Natural killer cell (primary cell): ENCODE results near the gene GBF1. TPM values are rescaled to one million over a fixed set of nuclear protein-coding genes. Genes with fewer than 3 reads are reported as not detected.

Source experiments
- ATAC-seq, 3 donors: fragments of 150-1000 bp in 2 of 3; fragments of 200-7000 bp in 1 of 3; cut with Tn5 transposase; 1 replicate in 1 of 3; 2 replicates in 2 of 3; pipeline ENCODE4 v1.10.0; 2021; ENCODE audit warnings: mild to moderate bottlenecking in 2 of 3, moderate library complexity in 2 of 3
- DNase-seq, 2 donors: peaks; one replicate each; pipeline versions ENCODE4 v3.0.0 to v3.0.0-alpha.2; 2013 to 2021; ENCODE audit warnings: mixed read lengths in 1 of 2
- H3K27ac ChIP-seq: one replicate; pipeline ENCODE4 v1.5.1; 2013; ENCODE audit warnings: mild to moderate bottlenecking, low read length
- H3K27me3 ChIP-seq: one replicate; pipeline ENCODE4 v1.6.1; 2013; ENCODE audit warnings: low read length; ENCODE audit not compliant: control insufficient read depth, insufficient read depth
- H3K36me3 ChIP-seq: one replicate; pipeline ENCODE4 v1.6.1; 2013; ENCODE audit warnings: low read length; ENCODE audit not compliant: control insufficient read depth, insufficient read depth
- H3K4me1 ChIP-seq: one replicate; pipeline ENCODE4 v1.6.1; 2013; ENCODE audit warnings: low read length; ENCODE audit not compliant: control insufficient read depth, insufficient read depth
- H3K4me3 ChIP-seq: one replicate; pipeline ENCODE4 v1.5.1; 2013; ENCODE audit warnings: low read length
- H3K9me3 ChIP-seq: one replicate; pipeline ENCODE4 v1.6.1; 2013; ENCODE audit warnings: low read length; ENCODE audit not compliant: control insufficient read depth, insufficient read depth
- H3K27ac Mint-ChIP-seq, 2 donors: one replicate each; pipeline ENCODE4 v1.8.0; 2022; ENCODE audit warnings: mild to moderate bottlenecking in 2 of 2, mixed read lengths in 2 of 2, moderate library complexity in 1 of 2
- H3K27me3 Mint-ChIP-seq, 2 donors: one replicate each; pipeline ENCODE4 v1.8.0; 2022; ENCODE audit warnings: low read depth in 2 of 2, mixed read lengths in 2 of 2
- H3K36me3 Mint-ChIP-seq: one replicate; pipeline ENCODE4 v1.8.0; 2022; ENCODE audit warnings: mixed read lengths
- H3K4me1 Mint-ChIP-seq, 2 donors: one replicate each; pipeline ENCODE4 v1.8.0; 2022; ENCODE audit warnings: mixed read lengths in 2 of 2
- H3K4me3 Mint-ChIP-seq: one replicate; pipeline ENCODE4 v1.8.0; 2022; ENCODE audit warnings: mild to moderate bottlenecking, moderate library complexity, mixed read lengths
- H3K9me3 Mint-ChIP-seq, 2 donors: one replicate each; pipeline ENCODE4 v1.8.0; 2022; ENCODE audit warnings: mixed read lengths in 2 of 2
- CTCF ChIP-seq: fragments of 200-600 bp; IDR thresholded peaks from one replicate; pipeline ENCODE4 v1.8.0; 2022; ENCODE audit warnings: antibody characterized with exemption
- WGBS: methylation state at CpG from one replicate; pipeline ENCODE4 v1.1.7; 2013; ENCODE audit warnings: missing lambda C conversion rate; ENCODE audit not compliant: insufficient coverage; 5-methylcytosine and 5-hydroxymethylcytosine counted together
- intact Hi-C: fragments of 100-400 bp; cut with micrococcal nuclease; formaldehyde crosslinking; loops from one replicate; pipeline ENCODE4 v1.14.2; 2022
- total RNA-seq, 4 donors: library from RNA; stranded (reverse); fragments of 120-200 nt in 1 of 4; gene quantifications; one replicate each; pipeline versions ENCODE4 v1.2.3 to v1.2.4, GENCODE V29; 2013 to 2022

The GBF1 gene
- total RNA-seq, 3 donors from 2014 or later (not counting 1 experiment from before 2014, with no cell fraction given): 48.2 to 52.5 (median 50.9) TPM

- DNase-seq (peak; percentile 95 to 97), ATAC-seq (peak; percentile 43 to 67 (median 44))
- Histone ChIP-seq H3K4me1 (peaks cover 51% of the 10 kb centered on the region), H3K27me3 (no peaks in the 10 kb centered on the region), H3K27ac (peak within 1 kb of the TSS; percentile 91), H3K4me3 (peak within 1 kb of the TSS; percentile 69), H3K36me3 (peaks cover 25% of the 10 kb centered on the region), H3K9me3 (no peaks in the 10 kb centered on the region)
- Mint-ChIP-seq H3K4me1 (peaks cover 34 to 51% of the 10 kb centered on the region in 2 donors), H3K36me3 (no peaks in the 10 kb centered on the region), H3K27ac (peak within 1 kb of the TSS; percentile 99), H3K9me3 (no peaks in the 10 kb centered on the region), H3K4me3 (peak within 1 kb of the TSS; percentile 98), H3K27me3 (no peaks in the 10 kb centered on the region)
- under 1% methylated on average over 41 of the region's 42 CpGs for WGBS
- TF ChIP-seq CTCF: no peak
- intact Hi-C loops: loop anchor here (2.0 to 10.0 kb wide), 2 partner anchors 187 to 249 kb away; partner anchors contain the start of gene TRIM8
Observed at GRCh38 chr10:102395400-102396316, 150.3 kb downstream of the GBF1 start, which contains the start of gene NFKB2. Gene NFKB2 (plus strand): TSS chr10:102395705. CDS start chr10:102395960, 255 bp downstream.

GRCh38 chr10:102396317-102396650 lies 151.0 kb downstream of the GBF1 start:
- H3K4me3 Mint-ChIP-seq: peak overlapping the region; percentile 98
- DNase-seq (peak in 1 of 2 donors; percentile 45), ATAC-seq (no peak)
- H3K36me3 ChIP-seq: peaks cover 31% of the 10 kb centered on the region
- intact Hi-C loops: loop anchor here (10.0 kb wide), 1 partner anchor 249 kb away; the partner anchor contains the start of gene TRIM8
- H3K36me3 Mint-ChIP-seq: no peaks in the 10 kb centered on the region
- TF ChIP-seq CTCF: no peak
- peak overlapping the region; percentile 99 for H3K27ac Mint-ChIP-seq
- peak overlapping the region; percentile 69 for H3K4me3 ChIP-seq
- no peaks in the 10 kb centered on the region for H3K27me3 Mint-ChIP-seq
- peaks cover 34 to 51% of the 10 kb centered on the region in 2 donors for H3K4me1 Mint-ChIP-seq
- H3K27ac ChIP-seq: peak overlapping the region; percentile 91
- H3K9me3 ChIP-seq: no peaks in the 10 kb centered on the region
- H3K4me1 ChIP-seq: peaks cover 51% of the 10 kb centered on the region
- WGBS: 57% methylated on average over 4 of the region's 4 CpGs
- no peaks in the 10 kb centered on the region for H3K27me3 ChIP-seq
- no peaks in the 10 kb centered on the region for H3K9me3 Mint-ChIP-seq

GRCh38 chr10:102396730-102397151 lies 151.4 kb downstream of the GBF1 start:
- Histone ChIP-seq H3K27ac (peak overlapping the region; percentile 91), H3K36me3 (peaks cover 36% of the 10 kb centered on the region), H3K27me3 (no peaks in the 10 kb centered on the region), H3K4me1 (peaks cover 51% of the 10 kb centered on the region), H3K9me3 (no peaks in the 10 kb centered on the region), H3K4me3 (no peak overlapping the region)
- H3K27ac Mint-ChIP-seq: peak overlapping the region; percentile 99
- H3K4me3 Mint-ChIP-seq: peak overlapping the region; percentile 98
- DNase-seq: peak in 1 of 2 donors; percentile 27
- H3K36me3 Mint-ChIP-seq: no peaks in the 10 kb centered on the region
- no peaks in the 10 kb centered on the region for H3K9me3 Mint-ChIP-seq
- peaks cover 34 to 51% of the 10 kb centered on the region in 2 donors for H3K4me1 Mint-ChIP-seq
- H3K27me3 Mint-ChIP-seq: no peaks in the 10 kb centered on the region
- no peak for ATAC-seq
- no peak for TF ChIP-seq CTCF
- WGBS: 92% methylated on average over 12 of the region's 12 CpGs
- intact Hi-C loops: loop anchor here (10.0 kb wide), 1 partner anchor 248 kb away; the partner anchor contains the start of gene TRIM8
